Fibroblast of pulmonary artery (primary cell): ENCODE results near the gene RCC2.

Experiments
- DNase-seq: peaks from one replicate; pipeline ENCODE4 v3.0.0-alpha.2; 2010; ENCODE audit warnings: low read depth
- H3K4me3 ChIP-seq: replicated peaks from 2 replicates; pipeline ENCODE4 v1.5.1; 2011; ENCODE audit warnings: low read depth, mild to moderate bottlenecking, control low read depth, low read length, moderate library complexity
- TF ChIP-seq, protein P1 (sequence below): IDR thresholded peaks from 2 replicates; pipeline ENCODE4 v1.5.1; 2011; ENCODE audit warnings: mild to moderate bottlenecking, control low read depth, low read length, inconsistent platforms; ENCODE audit errors: missing control alignments

RCC2 gene

DNA sequence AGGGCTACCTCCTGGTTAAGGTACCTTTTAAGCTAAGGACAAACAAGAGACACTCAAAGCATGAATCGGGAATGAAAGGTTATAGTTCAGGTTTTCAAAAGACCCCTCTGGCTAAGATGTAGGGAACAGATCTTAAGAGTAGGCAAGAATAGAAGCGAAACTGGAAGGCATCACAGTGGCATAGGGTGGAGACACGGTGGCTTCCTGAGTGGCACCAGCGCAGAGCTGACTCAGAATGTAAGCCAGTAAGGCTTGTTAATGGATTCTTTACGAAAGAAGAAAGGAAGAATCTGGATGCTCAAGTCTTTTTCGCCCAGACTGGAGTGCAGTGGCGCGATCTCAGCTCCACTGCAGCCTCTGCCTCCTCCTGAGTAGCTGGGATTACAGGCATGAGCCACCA lies 46.2 kb downstream of the RCC2 start:
- H3K4me3 ChIP-seq = no peak overlapping the region
- DNase-seq = no peak
- TF ChIP-seq, protein P1, sequence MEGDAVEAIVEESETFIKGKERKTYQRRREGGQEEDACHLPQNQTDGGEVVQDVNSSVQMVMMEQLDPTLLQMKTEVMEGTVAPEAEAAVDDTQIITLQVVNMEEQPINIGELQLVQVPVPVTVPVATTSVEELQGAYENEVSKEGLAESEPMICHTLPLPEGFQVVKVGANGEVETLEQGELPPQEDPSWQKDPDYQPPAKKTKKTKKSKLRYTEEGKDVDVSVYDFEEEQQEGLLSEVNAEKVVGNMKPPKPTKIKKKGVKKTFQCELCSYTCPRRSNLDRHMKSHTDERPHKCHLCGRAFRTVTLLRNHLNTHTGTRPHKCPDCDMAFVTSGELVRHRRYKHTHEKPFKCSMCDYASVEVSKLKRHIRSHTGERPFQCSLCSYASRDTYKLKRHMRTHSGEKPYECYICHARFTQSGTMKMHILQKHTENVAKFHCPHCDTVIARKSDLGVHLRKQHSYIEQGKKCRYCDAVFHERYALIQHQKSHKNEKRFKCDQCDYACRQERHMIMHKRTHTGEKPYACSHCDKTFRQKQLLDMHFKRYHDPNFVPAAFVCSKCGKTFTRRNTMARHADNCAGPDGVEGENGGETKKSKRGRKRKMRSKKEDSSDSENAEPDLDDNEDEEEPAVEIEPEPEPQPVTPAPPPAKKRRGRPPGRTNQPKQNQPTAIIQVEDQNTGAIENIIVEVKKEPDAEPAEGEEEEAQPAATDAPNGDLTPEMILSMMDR = no peak

DNA sequence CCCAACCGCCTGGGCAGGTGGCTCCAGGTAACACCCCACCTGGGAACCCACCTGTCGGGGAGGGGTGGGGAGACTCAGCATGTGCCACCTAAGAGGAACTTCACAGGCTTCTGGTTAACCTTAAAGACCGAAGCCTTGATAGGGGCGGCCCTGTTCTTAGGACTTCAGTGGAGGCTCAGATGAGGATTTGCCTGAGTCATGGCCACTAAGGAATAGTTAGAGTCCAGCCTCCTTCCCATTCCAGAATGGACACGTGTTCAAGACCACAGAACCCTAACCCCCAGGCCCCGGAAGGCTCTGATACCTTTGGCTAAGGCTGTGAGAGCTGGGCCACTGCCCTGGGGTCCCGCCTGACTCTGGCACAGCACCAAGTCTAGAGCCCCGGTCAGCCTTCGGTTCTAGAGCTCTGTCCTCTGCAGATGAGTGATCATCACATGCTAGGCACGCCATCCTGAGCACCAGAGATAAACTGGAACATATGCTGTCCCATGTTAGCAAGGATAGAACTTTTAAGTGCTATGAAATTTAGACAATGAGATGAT lies 47.2 kb downstream of the RCC2 start:
- TF ChIP-seq, protein P1 = no peak
- no peak for DNase-seq
- no peak overlapping the region for H3K4me3 ChIP-seq

DNA sequence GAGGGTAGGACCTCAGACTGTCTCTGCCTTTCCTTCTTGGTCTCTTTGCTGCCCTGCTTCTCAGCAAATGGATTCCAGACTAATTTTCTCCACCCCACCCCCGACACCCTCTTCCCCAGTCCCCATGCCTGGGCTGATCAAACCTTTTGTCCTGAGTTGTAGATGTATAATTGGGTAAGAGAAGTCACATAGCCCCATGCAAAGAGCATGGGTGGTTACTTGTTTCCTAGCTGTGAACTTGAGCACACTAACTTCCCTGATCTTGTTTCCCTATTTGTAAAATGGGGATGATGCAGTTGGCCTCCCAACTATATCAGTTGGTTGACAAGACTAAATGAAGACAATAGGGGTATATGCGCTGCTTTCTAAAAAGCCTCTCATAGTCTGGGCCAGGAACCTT lies 58.3 kb downstream of the RCC2 start:
- DNase-seq = no peak
- no peak overlapping the region for H3K4me3 ChIP-seq
- TF ChIP-seq, protein P1 = no peak

DNA sequence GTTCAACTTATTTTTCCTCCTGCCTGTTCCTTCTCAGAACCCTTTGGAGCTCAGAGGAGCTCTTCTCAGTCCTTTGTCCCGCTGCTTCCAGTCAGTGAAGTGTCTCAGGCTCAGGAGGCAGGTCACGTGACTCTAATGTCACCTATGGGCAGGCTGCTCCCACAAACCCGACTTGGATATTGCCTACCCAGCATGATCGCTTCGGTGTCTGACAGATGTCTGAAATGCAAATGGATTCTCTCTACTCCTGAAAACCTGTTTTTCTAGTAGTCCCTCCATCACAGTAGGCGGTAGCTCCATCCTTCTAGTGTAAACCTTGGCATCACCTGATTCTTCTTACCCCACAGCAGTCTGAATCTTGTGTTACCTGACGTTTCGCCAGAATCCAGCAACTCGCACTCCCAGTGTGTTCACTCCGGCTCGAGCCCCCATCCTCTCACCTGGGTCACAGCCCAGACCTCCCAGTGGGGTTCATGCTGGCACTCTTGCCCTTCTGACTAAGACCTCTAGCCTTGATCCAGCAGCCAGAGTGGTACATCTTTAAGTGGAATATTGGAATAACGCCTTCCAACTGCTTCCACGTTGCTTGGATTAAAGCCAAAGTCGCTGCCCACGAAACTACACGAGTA lies 62.0 kb downstream of the RCC2 start:
- DNase-seq = no peak
- TF ChIP-seq, protein P1 = no peak
- H3K4me3 ChIP-seq = no peak overlapping the region

DNA sequence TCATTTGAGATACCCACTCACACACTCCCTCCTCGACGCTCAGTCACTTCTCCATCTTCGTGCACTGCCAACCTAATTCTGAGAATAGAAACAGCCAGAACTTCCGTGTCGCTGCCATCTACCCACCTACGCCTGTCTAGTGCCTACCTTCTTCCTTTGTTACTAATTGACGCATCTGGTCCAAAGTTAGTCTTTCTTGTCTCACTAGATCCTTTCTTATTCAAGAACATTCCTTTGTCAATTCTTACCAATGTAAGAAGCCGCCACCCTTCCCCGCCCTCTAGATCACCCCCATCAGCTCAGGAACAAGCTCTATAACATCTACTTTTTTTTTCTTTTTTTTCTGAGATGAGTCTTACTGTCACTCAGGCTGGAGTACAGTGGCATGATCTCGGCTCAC lies 63.8 kb downstream of the RCC2 start:
- TF ChIP-seq, protein P1 = no peak
- no peak for DNase-seq
- H3K4me3 ChIP-seq = no peak overlapping the region

DNA sequence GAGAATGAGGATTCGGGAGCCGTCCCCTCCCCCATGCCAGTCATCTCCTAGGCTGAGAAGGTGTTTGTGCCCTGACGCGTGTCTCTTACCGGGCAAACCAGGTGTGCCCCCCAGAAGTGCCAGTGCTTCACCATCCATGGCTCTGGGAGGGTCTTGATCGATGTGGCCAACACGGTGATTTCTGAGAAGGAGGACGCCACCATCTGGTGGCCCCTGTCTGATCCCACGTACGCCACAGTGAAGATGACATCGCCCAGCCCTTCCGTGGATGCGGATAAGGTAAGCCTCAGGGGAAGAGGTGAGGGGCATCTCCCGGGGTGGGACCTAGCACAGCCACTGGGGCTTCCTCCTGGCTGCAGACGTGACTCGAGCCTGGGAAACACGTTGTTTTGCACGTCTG lies 66.5 kb downstream of the RCC2 start:
- TF ChIP-seq, protein P1 = no peak
- no peak overlapping the region for H3K4me3 ChIP-seq
- no peak for DNase-seq

DNA sequence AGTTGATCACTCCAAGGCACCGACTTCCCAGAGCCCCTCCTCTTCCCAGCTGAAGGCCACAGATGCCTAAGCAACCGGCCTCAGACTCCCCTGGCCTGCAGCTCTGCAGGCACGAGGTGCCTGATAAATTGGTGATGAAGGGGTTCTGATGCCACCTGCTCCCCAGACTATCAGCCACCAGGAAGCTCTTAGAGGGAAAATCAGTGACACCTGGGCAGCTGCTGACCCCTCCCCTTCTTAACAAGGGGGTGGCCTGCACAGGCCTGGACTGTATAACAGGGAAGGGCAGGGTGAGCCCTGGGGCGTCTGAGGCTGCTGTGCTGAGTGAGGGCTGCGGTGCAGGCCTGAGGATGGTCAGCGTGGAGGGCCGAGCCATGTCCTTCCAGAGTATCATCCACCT lies 67.6 kb downstream of the RCC2 start, which contains the start of gene PADI6:
Gene PADI6, plus strand, starts transcription at position 301 of the 400 bp plus-strand sequence. Its CDS starts 50 bp downstream, at position 351.
- DNase-seq = no peak
- no peak within 1 kb of the TSS for H3K4me3 ChIP-seq
- TF ChIP-seq, protein P1 = no peak
